Coronary artery (tissue), 2 donors: Measurements from ENCODE around the gene RPL18A.

Experiments used
- DNase-seq: peaks from one replicate; pipeline ENCODE4 v3.0.0-alpha.2; 2017; ENCODE audit warnings: low spot score
- H3K27ac ChIP-seq, 2 donors: fragments of 200-600 bp; sonication (generic); one replicate each; pipeline ENCODE4 v1.5.1; 2016 to 2019
- H3K4me3 ChIP-seq: fragments of 200-600 bp; sonication (generic); 2 replicates; pipeline ENCODE4 v1.5.1; 2016; ENCODE audit warnings: mild to moderate bottlenecking, moderate library complexity
- TF ChIP-seq, protein P1 (sequence below): fragments of 200-600 bp; sonication (generic); IDR thresholded peaks from one replicate; pipeline ENCODE4 v1.5.1; 2019; ENCODE audit warnings: antibody characterized with exemption

RPL18A gene

DNA sequence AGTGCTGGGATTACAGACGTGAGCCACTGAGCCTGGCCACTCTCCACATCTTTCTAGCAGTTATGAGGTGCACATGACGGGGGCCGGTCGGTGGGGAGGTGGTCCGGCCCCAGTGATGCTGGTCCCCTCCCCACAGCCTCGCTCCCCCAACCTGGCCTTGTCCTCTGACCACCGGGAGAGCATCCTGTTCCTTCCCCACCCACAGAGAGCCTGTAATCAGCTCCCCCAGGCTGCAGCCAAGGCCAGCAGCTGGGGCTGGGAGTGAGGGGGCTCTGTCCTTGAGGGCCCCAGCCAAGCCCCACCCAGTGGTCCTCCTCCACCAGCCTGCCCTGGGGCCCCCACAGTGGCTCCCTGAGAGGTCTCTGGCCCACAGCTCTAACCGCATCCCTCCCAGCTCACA is 35.4 kb upstream of the RPL18A start:
- Histone ChIP-seq H3K4me3 (no peak overlapping the region), H3K27ac (no peak overlapping the region)
- TF ChIP-seq, protein P1, sequence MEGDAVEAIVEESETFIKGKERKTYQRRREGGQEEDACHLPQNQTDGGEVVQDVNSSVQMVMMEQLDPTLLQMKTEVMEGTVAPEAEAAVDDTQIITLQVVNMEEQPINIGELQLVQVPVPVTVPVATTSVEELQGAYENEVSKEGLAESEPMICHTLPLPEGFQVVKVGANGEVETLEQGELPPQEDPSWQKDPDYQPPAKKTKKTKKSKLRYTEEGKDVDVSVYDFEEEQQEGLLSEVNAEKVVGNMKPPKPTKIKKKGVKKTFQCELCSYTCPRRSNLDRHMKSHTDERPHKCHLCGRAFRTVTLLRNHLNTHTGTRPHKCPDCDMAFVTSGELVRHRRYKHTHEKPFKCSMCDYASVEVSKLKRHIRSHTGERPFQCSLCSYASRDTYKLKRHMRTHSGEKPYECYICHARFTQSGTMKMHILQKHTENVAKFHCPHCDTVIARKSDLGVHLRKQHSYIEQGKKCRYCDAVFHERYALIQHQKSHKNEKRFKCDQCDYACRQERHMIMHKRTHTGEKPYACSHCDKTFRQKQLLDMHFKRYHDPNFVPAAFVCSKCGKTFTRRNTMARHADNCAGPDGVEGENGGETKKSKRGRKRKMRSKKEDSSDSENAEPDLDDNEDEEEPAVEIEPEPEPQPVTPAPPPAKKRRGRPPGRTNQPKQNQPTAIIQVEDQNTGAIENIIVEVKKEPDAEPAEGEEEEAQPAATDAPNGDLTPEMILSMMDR: no peak
- DNase-seq: no peak

DNA sequence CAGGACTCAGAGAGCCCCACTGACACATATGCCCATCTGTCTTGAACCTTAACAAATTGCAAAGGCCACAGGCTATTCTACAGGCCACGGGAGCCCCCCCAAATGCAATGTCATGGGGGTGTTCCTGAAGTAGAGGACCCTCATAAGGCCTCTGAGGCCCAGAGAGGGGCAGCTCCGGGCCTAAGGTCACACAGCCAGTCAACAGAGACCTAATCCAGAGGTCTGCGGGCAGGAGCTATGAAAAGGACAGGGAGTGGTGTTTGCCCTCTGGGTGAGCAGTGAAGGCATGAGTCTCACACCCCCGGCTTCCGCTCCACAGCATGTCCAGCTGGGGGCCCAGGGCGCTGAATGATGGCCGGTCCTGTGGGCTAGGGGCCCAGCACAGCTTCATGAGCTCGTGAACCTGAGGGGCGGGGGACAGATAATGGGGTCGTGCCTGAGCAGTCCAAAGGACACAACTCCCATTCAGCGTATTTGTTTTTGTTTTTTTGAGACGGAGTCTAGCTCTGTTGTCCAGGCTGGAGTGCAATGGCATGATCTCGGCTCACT is 33.1 kb upstream of the RPL18A start:
- TF ChIP-seq, protein P1: no peak
- no peak overlapping the region for H3K27ac ChIP-seq
- DNase-seq: no peak

DNA sequence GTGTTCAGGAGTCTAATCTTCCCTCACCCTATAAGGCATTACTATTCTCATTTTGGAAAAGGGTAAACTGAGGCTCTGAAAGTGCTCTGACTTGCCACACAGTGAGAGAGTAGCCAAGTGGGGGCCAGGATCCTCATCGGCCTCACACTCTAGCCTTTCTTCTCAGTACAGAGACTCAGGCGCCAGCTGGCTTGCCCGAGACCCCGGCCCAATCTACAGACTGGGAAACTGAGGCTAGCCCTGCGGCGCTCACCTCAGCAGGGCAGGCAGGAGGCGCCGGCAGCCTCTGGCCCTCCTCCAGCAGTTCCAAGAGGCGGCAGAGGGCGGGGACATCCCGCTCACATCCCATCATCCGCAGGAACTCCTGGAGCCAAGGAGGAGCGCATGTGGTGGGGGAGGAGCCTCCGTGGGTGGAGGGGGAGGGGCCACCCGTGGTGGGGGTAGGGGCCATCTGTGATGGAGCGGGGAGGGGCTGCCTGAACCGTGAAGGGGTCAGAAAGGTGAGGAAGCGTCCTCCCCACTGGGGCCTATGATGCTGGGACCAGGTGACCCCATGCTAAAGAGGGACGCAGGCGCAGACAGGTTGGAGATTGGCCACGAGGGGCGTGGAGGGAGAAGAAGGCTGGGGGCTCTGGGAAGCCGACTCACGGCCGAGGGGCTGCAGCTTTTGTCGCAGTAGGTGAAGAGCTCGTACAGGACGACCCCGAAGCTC is 29.7 kb upstream of the RPL18A start:
- H3K4me3 ChIP-seq: peak overlapping the region; percentile 36
- TF ChIP-seq, protein P1: no peak
- peak overlapping the region in 1 of 2 donors; percentile 6 for H3K27ac ChIP-seq
- DNase-seq: no peak

More for the DNA sequence above, 33.1 kb upstream of the RPL18A start:
- no peak overlapping the region for H3K4me3 ChIP-seq

DNA sequence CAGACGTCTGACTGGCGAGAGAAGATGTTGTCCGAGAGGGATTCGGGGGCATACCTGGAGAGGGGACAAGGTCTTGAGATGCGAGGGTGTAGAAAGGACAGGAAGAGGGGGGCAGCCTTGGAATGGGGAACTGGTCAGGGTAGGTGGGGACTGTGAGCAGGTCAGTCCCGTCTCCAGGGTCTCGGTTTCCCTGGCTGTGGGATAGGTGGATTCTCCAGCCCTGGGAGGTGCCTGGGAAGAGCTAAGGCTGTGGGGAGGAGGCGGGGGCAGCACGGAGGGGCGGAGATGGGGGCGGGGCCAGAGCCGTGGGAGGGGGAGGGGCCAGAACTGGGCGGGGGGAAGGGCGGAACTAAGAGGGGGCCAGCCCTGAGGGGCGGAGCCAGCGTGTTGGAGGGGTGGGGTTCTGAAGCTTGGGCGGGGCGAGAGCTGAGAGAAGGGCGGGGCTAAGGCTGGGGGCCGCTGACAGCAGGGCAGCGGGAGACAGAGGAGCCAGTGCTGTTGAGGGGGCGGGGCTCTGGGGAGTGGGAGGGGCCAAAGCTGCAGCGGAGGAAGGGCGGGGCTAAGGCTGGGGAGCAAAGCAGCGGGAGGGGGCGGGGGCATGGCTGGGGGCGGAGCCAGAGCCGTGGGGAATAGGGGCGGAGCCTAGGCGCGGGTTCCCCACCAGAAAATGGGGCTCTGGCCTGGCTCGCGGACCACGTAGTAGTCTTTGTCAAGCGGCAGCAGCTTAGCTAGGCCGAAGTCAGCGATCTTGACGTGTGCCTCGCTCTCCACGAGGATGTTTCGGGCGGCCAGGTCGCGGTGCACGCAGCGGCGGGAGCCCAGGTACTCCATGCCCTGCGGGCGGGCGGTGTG is 28.9 kb upstream of the RPL18A start:
- H3K4me3 ChIP-seq: peak overlapping the region; percentile 41
- DNase-seq: no peak
- peak overlapping the region in 1 of 2 donors; percentile 6 for H3K27ac ChIP-seq

DNA sequence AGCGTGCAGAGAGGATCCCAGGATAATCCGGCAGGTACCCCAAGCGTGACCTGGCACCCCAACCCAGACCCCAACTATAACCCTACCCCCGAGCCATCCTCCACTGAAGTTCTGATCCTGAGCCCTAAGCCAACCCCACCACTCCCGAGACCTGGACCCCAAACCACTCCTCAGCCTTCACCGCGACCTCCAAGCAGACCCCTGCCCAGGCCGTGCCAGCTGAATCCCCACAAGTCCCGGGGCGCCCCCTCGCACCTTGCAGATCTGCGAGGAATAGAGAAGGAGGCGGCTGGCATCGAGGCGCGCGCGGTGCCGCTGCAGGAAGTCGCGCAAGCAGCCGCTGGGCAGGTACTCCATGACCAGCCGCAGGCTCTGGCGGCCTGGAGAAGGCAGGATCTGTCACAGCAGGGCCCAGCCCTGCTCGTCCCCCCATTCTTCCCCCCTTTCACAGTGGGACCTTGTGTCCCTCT is 28.3 kb upstream of the RPL18A start:
- Histone ChIP-seq H3K27ac (no peak overlapping the region), H3K4me3 (peak overlapping the region; percentile 41)
- TF ChIP-seq, protein P1: no peak
- no peak for DNase-seq

More for the DNA sequence above, 28.9 kb upstream of the RPL18A start:
- TF ChIP-seq, protein P1: no peak

DNA sequence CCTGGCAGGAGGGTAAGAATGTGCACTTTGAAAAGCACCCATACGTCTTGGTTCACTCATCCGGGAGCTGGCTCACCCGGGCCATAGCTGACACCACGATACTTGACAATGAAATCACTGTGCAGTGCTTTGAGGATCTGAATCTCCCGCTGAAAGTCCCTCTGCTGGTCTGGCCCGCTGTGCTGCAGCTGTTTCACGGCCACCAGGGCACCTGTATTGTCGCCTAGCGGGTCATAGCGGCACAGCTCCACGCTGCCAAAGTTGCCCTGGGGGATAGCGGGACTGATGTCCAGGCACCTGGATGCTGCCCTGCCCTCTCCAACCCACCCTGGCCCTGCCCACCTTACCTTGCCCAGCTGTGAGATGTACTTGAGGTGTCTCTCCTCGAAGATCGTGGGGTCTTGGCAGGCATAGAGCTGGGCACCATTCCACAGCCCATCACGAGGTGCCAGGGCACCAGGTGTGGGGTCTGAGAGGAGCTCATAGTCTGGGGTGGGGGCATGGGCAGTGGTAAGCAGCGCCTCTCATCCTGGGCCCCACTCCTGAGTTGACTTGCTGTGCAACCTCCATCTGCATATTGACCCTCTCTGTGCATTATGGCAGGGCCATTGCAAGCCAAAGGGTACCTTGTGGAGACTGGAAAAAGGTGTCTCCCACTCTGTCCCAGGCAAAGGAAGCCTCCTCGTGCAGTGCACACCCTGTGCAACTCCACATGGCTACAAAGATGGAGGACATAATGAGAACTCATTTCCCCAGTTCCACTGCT is 27.1 kb upstream of the RPL18A start:
- no peak for DNase-seq
- no peak overlapping the region for H3K27ac ChIP-seq
- H3K4me3 ChIP-seq: no peak overlapping the region
- TF ChIP-seq, protein P1: no peak
